GM21723 (cell line): ENCODE measurements around the gene RASA2.
"Not testable (repeated sequence)": the region's sequence is repeated elsewhere in the genome, so short reads cannot be mapped to it uniquely, and the experiment has no call there.

Source experiments
- ATAC-seq: cut with Tn5 transposase; IDR thresholded peaks from one replicate; pipeline ENCODE4 v1.9.1; 2021; ENCODE audit warnings: mild to moderate bottlenecking, moderate library complexity; ENCODE audit not compliant: unreplicated experiment

Gene RASA2

DNA sequence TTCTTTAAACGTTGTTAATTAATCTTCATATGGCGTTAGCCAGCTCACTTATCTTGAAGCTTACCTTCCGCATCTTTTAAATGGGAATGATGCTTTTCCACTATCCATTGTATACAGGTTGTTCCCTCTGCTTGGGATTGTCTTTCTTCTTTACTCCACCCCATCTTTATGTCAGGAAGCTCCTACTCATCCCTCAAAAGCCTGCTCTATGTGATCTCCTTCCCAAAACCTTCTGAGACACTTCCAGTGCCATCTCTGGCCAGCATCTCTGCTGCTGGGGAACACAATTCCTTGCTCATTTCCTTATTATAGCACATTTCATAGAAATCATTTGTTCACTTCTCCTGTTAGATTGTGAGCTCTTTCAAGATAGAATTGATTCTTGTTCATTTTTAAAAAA, 4.3 kb downstream of the RASA2 start:
- ATAC-seq = no peak

DNA sequence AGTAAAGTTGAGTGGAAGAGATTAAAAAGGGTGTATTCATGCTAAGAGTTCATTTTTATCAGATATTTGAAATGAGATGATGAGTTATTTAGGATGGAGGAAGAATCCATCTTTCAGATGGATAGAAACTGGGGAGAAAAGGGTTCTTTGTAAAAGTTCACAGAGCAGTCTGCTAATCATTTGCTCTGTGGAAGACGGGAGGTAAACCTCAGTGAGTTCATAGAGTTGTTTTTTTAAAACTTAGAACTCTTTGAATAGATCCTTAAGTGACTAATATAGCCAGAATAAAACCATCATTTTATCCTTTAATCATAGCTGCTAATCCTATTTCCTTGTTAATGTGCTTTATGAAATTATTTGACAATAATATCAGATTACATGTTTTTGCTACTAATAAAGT, 5.1 kb downstream of the RASA2 start:
- ATAC-seq = no peak

DNA sequence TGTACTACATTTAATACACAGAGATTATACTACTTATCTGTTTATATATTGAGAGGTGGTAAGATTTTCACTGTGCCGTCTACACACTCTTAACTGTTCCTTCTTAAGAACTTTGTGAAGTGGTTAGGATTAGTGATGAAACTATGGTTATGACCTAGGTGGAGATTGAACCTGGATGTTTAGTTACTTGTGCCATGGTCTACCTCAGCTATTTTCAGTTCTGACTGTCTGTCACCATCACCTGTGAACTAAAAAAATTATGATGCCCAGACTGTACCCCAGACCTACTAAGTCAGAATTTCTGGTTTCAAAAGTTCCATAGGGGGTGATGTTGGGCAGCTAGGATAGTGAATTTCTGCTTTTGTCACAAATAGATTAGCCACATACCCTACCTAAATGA, 6.4 kb downstream of the RASA2 start:
- no peak for ATAC-seq

DNA sequence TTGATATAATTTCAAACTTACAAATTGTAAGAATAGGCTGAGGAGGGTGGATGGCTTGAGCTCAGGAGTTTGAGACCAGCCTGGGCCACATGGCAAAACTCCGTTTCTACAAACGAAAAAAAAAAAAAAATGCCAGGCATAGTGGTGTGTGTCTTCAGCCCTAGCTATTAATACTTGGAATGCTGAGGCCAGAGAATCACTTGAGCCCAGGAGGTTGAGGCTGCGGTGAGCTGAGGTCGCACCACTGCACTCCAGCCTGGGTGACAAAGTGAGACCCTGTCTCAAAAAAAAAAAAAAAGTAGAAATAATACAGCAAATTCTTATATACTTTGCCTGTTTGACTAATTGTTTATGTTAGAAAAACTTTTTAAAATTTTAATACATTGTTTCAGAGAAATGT, 10.8 kb downstream of the RASA2 start:
- ATAC-seq = not testable (repeated sequence)

DNA sequence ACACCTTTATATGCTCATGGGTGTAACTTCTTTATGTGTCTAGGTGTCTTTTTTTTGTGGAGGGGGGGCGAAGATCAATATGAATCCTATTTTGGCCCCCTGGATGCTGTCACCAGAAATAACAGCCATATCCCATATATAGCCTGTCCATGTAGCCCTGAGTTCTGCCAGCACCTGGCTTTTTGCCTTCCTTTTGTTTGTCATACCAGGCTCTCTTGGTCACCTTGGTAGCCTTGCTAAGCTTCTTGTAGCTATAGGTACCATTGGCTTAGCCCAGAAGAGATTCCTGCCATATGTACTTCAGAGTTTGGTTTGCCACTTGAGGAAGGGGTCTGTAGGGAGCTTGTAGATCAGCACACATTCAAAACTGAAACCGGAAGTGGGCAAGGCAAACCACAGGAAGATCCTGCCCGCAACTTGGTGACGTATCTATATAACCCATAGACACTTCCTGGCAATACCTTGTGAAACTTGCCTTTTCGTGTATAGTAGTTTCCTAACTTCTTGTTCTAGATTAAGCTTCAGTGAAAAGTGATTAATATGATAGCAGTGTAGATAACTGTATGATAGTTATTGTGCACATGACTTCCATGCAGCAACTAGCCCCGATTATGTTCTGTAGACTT, 11.9 kb downstream of the RASA2 start:
- ATAC-seq = peak; percentile 97

DNA sequence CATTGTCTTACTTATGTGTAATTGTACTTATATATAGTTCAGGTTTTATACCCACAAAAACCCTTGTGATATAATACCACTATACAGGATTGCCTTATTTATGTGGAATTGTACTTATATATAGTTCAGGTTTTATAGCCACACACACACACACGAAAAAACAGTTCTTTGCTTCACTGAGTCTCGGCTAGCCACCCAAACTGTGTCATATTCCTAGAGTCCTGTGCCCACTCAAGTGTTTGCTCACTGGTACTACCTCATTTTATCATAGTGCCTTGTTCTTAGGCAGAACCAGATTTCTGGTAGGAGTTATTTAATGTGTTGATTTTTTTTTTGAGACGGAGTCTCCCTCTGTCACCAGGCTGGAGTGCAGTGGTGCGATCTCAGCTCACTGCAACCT, 12.5 kb downstream of the RASA2 start:
- ATAC-seq = no peak

DNA sequence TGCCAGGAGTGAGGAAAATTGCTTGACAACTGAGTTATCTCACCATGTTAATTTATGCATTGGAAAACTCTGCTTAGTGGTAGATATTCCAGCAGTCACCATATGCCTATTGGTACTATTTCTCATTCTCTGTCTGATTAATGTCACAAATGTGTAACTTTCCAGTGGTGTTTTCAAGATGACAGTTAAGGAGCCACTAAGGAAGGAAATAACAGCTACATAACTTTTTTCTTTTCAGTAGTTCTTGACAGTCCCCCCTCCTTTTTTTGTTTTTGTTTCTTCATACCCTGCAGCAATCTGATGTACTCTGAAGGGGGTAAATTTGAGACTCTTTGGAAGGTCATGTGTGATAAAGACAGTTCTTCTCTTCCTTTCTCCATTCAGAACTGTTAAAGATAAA, 13.1 kb downstream of the RASA2 start:
- ATAC-seq = no peak

DNA sequence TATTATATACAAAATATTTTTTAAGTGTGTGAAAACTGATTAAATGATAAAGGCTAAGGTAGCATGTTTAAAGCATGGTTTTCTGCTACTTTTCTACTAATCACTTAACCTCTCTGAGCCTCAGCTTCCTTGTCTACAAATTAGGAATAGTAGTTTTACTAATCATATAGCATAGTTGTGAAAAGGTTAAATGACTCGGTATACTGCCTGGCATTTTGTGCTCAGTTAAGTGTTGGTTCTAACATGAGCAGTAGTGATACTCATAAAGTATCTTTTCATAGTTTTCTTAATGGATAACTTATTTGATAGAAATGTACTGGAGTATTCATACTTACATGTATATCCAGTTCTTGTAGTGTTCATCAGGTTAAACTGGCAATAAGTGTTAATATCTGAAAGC, 13.6 kb downstream of the RASA2 start:
- no peak for ATAC-seq

DNA sequence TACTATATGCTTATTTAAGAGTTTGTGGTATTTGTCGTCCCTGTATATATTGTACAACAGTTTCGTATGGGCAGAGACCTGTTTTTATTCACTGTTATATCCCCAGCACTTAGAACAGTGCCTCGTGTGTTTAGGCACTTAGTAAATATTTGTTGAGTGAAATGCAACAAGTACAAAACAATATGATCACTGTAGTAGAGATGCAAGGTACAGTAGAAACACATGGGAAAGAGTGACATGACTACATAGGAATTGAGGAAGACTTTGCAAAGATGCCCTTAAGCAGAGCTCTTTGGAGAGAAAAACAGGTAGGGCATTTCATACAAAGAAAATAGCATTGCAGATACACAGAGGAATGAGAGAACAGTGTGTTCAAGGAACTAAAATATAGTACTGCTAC, 18.3 kb downstream of the RASA2 start:
- no peak for ATAC-seq

DNA sequence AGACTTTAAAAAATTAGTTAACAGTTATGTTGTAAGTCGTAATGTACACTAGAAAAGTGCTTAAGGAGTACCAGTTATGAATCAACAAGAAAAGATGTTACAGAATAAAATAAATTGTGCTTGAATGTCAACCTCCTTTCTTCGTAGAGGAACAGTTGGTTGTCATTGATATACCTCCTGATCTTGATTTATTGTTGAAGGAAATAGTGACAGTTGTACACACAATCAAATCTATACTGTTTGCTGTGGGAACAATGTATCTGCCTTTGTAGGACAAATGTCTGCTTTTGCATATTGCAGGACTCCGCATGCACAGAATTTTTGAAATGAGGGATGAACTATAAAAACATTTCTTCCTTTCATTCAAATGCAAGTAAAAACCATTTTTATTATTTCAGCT, 19.2 kb downstream of the RASA2 start:
- no peak for ATAC-seq

DNA sequence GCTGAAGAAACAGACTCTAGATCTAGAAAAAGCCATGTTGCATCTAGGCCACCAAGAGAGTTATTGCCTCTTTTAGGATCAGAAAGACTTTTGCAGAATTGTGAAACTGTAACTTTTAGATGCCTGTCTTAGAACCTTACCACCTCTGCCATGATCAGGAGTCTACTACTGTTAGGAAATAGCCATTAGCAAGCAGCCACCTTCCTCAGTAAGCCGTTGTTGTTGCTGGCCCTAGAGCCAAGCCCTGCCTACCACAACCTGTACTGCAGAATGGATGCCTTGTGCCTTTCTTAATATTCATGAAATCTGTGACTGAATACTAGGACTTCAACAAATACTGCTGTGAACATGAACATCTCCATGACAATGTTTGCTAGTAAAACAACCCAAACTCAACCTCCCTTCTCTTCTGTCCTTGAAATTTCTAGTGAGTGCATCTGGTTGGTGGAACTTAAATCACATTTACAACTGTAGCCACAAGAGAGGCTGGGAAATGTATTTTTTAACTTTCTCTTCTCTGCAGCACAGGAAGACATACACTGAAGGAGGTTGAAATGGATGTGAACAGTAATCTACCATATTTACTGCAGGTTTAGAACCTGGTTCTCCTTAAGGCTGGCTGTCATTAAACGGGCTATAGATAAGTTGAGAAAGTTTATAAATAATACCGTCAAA, 20.7 kb downstream of the RASA2 start:
- no peak for ATAC-seq

DNA sequence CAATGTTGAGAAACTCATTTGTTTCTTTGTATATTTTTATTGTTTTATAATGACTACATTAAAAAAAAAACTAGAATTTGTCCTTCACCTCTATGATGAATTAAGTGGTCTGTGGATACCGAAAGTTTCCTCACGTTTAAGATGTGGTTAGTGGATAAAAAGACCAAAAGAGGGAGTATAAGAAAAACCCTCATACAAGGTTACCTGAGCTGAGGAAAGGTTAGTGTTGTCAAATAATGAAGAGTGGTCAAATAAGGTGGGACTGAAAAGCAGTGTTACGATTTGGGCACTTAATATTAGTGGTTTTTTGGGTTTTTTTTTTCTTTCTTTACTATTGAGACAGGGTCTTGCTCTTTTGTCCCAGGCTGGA, 21.2 kb downstream of the RASA2 start:
- no peak for ATAC-seq

DNA sequence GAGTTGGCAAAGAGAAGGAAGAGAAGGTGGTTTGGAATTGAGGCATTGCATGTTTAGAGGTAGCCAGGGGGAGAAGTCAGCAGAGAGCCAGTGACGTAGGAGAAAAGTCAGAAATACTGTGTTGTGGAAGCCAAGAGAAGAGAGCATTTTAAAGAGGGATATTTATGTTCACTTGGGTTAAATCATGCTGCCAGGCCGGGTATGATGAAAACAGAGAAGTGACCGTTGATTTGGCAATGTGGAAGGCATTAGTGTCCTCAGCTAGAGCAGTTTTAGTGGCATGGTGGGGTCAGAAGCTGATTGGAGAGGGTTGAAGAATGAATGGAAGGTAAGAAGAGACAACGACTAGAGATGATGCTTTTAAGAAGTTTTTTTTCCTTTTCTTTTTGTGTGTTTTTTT, 24.5 kb downstream of the RASA2 start:
- ATAC-seq = no peak

DNA sequence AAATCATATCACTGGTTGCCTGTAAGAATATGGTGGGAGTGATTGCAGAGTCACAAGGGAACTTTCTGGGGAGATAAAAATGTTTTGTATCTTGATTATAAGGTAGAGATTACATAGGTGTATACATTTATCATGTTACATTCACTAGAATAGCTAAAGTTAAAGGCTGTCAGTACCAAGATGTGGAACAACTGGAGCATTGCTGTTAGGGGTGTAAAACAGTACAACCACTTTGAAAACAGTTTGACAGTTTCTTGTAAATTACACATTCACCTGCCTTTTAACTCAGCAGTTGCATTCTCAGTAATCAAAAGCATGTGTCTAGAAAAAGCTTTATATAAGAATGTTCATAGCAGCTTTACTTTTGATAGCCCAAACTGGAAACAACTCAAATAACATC, 27.6 kb downstream of the RASA2 start:
- ATAC-seq = no peak

DNA sequence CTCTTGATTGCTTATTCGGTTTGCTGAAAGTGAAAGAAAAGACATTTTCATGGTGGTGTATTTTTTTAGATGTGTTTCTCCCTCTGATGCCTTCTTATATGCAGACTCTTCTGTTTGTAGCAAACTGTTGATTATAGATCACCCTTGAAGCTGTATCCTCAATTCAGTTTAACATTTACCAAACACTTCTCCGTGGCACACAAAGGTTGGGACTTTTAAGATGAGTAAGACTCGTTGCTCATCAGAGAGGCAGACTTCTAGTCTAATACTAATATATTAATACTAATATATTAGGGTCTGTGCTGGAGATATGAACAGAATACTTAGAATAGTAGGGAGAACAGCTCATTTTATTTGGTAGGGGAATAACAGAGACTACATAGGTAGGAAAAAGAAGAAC, 32.8 kb downstream of the RASA2 start:
- ATAC-seq = no peak

DNA sequence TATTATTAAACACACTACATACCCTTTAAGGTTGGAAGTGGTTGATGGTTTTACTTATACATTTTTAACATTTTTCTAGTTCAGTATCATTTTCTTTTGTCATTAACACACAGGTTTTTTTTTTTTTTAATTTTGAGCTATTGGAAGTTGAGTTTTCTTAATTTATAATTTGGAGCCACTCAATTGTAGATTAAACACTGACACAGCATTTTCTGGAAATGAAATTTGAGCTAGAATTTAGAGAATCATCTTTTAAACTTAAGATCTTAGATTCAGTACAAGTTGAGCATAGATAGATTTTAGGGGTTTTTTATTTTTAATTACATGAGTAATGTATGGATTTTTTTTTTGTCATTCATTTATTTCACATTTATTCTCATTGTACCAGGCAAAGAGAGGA, 35.0 kb downstream of the RASA2 start:
- no peak for ATAC-seq

DNA sequence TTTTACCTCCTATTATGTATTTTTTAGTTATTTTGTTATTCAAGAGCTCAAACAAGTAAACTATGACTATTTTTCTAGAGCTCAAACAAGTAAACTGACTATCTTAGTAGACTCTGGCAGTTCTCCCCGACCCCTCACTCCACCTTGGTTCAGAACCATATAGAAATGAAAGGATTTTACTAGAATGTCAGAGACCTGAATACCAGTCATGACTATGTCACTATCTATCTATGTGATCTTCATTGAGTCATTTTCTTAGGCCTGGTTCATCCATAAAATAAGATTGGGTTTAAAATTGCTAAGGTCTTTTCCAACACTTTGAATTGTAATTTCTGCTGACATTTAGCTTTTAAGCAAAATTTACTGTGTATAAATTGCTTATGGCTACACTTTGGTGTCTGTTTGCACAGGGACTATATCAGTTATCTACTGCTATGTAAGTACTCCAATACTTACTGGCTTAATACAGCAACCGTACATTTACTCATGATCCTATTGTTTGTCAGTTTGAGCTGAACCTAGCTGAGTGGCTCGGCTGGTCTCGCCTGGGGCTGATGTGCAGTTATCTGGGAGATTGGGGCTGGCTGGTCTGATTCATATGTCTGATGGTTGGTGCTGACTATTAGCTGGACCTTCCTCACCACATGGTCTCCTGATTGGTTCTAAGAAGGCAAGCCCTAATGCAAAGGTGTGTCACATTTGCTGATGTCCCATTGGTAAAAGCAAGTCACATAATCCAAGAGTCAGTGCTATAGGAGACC, 37.0 kb downstream of the RASA2 start:
- no peak for ATAC-seq

DNA sequence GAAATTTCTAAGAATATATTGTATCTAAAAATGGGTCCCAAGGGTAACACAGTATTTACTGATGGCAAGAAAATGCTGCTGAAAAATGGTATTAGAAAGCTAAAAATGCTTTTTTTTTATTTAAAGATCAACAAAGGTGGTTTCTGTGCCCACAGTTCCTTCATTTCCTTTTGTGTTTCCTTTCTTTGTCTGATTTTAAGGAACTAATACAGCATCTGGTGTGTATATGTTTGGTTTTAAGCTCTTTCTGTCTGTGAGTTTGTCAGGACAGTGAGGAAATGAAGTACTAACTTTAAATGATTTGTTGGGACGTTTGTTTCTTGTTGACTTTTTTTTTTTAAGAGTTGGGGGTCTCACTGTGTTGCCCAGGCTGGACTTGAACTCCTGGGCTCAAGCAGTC, 38.2 kb downstream of the RASA2 start:
- no peak for ATAC-seq

DNA sequence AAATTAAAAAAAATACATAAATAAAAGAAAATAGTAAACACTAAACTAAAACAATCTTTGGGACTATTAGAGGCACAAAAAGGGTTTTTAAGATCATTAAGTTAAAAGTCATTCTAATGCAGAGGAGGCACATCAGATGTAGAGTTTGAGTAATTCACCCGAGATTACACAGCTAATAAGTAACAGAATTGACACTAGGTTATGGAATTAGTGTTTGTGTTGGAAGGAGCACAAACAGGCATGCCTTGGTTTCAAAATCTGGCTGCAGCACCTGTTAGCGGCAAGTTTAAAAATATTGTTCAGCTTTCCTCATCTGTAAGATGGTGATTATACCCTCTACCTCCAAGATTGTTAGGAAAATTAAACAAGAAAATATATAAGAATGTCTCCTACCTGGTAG, 39.0 kb downstream of the RASA2 start:
- no peak for ATAC-seq

DNA sequence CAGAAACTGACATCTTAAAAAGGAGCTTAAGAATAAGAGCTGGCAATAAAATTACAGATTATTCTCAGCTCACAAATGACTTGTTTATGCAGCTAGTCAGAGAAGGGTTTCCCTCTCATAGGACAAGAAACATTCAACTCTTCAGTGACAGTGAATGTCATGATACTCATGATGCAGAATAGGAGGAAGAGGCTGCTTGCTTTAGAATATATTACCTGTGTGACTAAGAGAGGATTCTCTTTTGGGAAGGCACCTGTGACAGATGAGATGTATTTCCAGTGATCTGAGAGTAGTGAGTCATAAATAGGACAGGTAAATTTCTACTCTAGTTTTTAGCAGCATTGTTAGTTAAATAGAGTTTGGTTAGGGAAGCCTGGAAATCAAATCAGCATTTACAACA, 39.9 kb downstream of the RASA2 start:
- ATAC-seq = no peak

DNA sequence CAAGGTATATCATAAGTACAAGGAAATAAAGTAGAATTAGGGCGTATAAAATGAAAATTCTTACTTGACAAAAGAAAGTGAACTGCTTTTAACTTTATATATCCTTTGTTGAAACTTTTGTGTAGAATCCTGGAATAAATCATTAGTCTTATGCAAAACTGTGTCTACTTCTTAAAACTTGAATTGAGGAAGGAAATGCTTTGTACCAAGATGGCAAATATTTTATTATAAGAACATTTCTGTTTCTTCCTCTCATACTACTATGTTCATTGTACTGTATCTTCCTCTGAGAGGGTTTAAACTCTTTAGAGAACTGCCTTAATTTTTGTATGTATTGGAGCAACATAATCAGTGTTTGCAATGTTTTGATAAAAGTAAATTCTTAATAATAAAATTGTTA, 42.0 kb downstream of the RASA2 start:
- ATAC-seq = no peak

DNA sequence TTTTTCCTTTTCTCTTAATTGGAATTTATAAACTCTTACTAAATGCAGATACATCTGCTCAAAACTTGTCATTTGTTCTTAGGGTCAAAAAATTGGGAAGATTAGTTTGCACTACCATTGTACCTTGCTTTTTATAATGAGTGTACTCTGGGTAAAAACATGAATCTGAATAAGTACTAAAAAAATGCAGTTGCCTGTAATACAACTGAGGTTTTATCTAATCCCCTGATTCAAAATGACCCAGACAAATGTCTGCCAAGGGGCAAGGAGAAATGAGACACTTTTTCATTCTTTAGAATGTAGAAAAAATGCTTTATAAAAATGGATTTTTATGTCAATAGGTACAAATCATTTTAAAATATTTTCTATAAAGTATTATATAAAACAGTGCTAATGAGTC, 42.4 kb downstream of the RASA2 start:
- ATAC-seq = no peak
